Fibroblast of lung (primary cell): Measurements from ENCODE around the gene NDUFS5. TPM values are rescaled to one million over a fixed set of nuclear protein-coding genes. Genes with fewer than 3 reads are reported as not detected.
A peak's percentile ranks its signal among the peaks of the same experiment; 100 is the strongest.
"Not testable (repeated sequence)": the region's sequence is repeated elsewhere in the genome, so short reads cannot be mapped to it uniquely, and the experiment has no call there.

Experiments
- DNase-seq, 2 donors: peaks; one replicate each; pipeline versions ENCODE4 v3.0.0 to v3.0.0-alpha.2; 2010; ENCODE audit warnings: low read depth in 2 of 2
- H2AFZ ChIP-seq: 2 replicates; pipeline ENCODE4 v1.5.1; 2012; ENCODE audit warnings: low read length, control low read depth, inconsistent platforms
- H3K27ac ChIP-seq: 2 replicates; pipeline ENCODE4 v1.5.1; 2011; ENCODE audit warnings: low read length, control low read depth; ENCODE audit not compliant: insufficient read depth
- H3K27me3 ChIP-seq: 2 replicates; pipeline ENCODE4 v1.5.1; 2011; ENCODE audit warnings: mild to moderate bottlenecking, low read length; ENCODE audit not compliant: control insufficient read depth, insufficient read depth
- H3K36me3 ChIP-seq: 2 replicates; pipeline ENCODE4 v1.5.1; 2011; ENCODE audit warnings: low read length; ENCODE audit not compliant: control insufficient read depth, insufficient read depth
- H3K4me1 ChIP-seq: 2 replicates; pipeline ENCODE4 v1.5.1; 2011; ENCODE audit warnings: low read length; ENCODE audit not compliant: control insufficient read depth, insufficient read depth; ENCODE audit errors: extremely low read depth
- H3K4me2 ChIP-seq: 2 replicates; pipeline ENCODE4 v1.5.1; 2011; ENCODE audit warnings: low read length, control low read depth; ENCODE audit not compliant: insufficient read depth; ENCODE audit errors: extremely low read depth
- H3K4me3 ChIP-seq, 4 experiments: fragments of 200-600 bp in 1 of 4; sonication (generic) in 1 of 4; replicated peaks in 1 of 4; 2 replicates each; pipeline ENCODE4 v1.5.1; 2011 to 2016; ENCODE audit warnings: low read length in 4 of 4, low read depth in 3 of 4, mild to moderate bottlenecking in 3 of 4, control low read depth in 2 of 4, inconsistent platforms in 1 of 4, mixed read lengths in 1 of 4; ENCODE audit not compliant: insufficient read depth in 1 of 4; ENCODE audit errors: control extremely low read depth in 1 of 4
- H3K79me2 ChIP-seq: 2 replicates; pipeline ENCODE4 v1.5.1; 2012; ENCODE audit warnings: mild to moderate bottlenecking, low read length, inconsistent platforms; ENCODE audit not compliant: control insufficient read depth, insufficient read depth
- H3K9ac ChIP-seq: 2 replicates; pipeline ENCODE4 v1.5.1; 2011; ENCODE audit warnings: mild to moderate bottlenecking, low read length, control low read depth; ENCODE audit not compliant: insufficient read depth
- H3K9me3 ChIP-seq: 2 replicates; pipeline ENCODE4 v1.5.1; 2012; ENCODE audit warnings: low read depth, low read length; ENCODE audit not compliant: control insufficient read depth, insufficient read depth
- H4K20me1 ChIP-seq: 2 replicates; pipeline ENCODE4 v1.5.1; 2011; ENCODE audit warnings: low read length; ENCODE audit not compliant: control insufficient read depth, insufficient read depth; ENCODE audit errors: extremely low read depth
- CTCF ChIP-seq, 2 donors: IDR thresholded peaks in 1 of 2; conservative IDR thresholded peaks in 1 of 2; 1 replicate in 1 of 2; 2 replicates in 1 of 2; pipeline ENCODE4 v1.5.1; 2011 to 2012; ENCODE audit warnings: low read length in 2 of 2, control low read depth in 1 of 2, inconsistent platforms in 1 of 2, low read depth in 1 of 2, mild to moderate bottlenecking in 1 of 2
- polyA minus RNA-seq: library from RNA; depleted of rRNA, polyadenylated mRNA; stranded (reverse); fragments of >200 nt; gene quantifications from 2 replicates; pipeline ENCODE4 v1.2.3, GENCODE V29; 2011; ENCODE audit warnings: low replicate concordance
- polyA plus RNA-seq, 2 donors: library from polyadenylated mRNA; depleted of rRNA in 1 of 2; stranded (reverse) in 1 of 2; unstranded in 1 of 2; fragments of >200 nt; gene quantifications; 2 replicates each; pipeline ENCODE4 v1.2.1, GENCODE V29; 2011 to 2012; ENCODE audit warnings: missing spikeins in 1 of 2
- total RNA-seq: library from RNA; depleted of rRNA; stranded (reverse); fragments of >200 nt; gene quantifications from 2 replicates; pipeline ENCODE4 v1.2.1, GENCODE V29; 2014

NDUFS5 gene
- total RNA-seq (452 and 501 TPM in 2 replicates), polyA plus RNA-seq (572 and 783 TPM in 2 replicates), polyA minus RNA-seq (45.4 and 56.7 TPM in 2 replicates)
- polyA plus RNA-seq (2012), result 665 and 798 TPM in 2 replicates

GRCh38 chr1:39026051-39026865, at the start of gene NDUFS5:
Gene NDUFS5, plus strand, starts transcription at chr1:39026350. Its CDS starts 2,375 bp downstream, at chr1:39028725.
- Histone ChIP-seq H3K4me3 (peak within 1 kb of the TSS; percentile 83 to 96 (median 90)), H2AFZ (peak within 1 kb of the TSS; percentile 94), H3K9me3 (no peaks in the 10 kb centered on the region), H3K9ac (peak within 1 kb of the TSS; percentile 97), H3K27me3 (no peaks in the 10 kb centered on the region), H3K79me2 (peaks cover 22% of the 10 kb centered on the region), H3K27ac (peak within 1 kb of the TSS; percentile 99), H3K36me3 (no peaks in the 10 kb centered on the region), H3K4me1 (peaks cover 2% of the 10 kb centered on the region), H4K20me1 (no peaks in the 10 kb centered on the region), H3K4me2 (peak within 1 kb of the TSS; percentile 93)
- TF ChIP-seq CTCF (conservative IDR thresholded peaks at IDR 0.05 in 1 of 2, IDR thresholded peaks at IDR 0.05 in 1 of 2; ENCODE audit: low read depth in 1 of 2, low read length in 2 of 2), result no peak
- peak; percentile 94 to 97 for DNase-seq

GRCh38 chr1:38977399-38978244, 48.5 kb upstream of the NDUFS5 start:
- H3K9me3 ChIP-seq, H3K9ac ChIP-seq, H3K36me3 ChIP-seq, H3K27me3 ChIP-seq, H3K4me2 ChIP-seq, DNase-seq, H4K20me1 ChIP-seq, H3K4me1 ChIP-seq, H3K79me2 ChIP-seq, H3K27ac ChIP-seq, H2AFZ ChIP-seq, H3K4me3 ChIP-seq: not testable (repeated sequence)

GRCh38 chr1:38978245-38978542, 48.0 kb upstream of the NDUFS5 start:
- not testable (repeated sequence) for H2AFZ ChIP-seq, H3K9me3 ChIP-seq, H3K27ac ChIP-seq, H3K9ac ChIP-seq, H3K4me2 ChIP-seq, H3K79me2 ChIP-seq, H3K4me3 ChIP-seq, H4K20me1 ChIP-seq, H3K27me3 ChIP-seq, H3K4me1 ChIP-seq, DNase-seq, H3K36me3 ChIP-seq

- H3K36me3 ChIP-seq, H3K9ac ChIP-seq, H2AFZ ChIP-seq, H3K4me2 ChIP-seq, DNase-seq, H3K79me2 ChIP-seq, H3K27ac ChIP-seq, H3K9me3 ChIP-seq, H3K27me3 ChIP-seq, H3K4me3 ChIP-seq, H3K4me1 ChIP-seq, H4K20me1 ChIP-seq: not testable (repeated sequence)
Measured at GRCh38 chr1:38979380-38979779, 46.8 kb upstream of the NDUFS5 start.
